AG04450 (cell line): Measurements from ENCODE around the gene C11orf58. TPM values are rescaled to one million over a fixed set of nuclear protein-coding genes. Genes with fewer than 3 reads are reported as not detected.

Source experiments
- CTCF ChIA-PET: fragments of 300-600, 350-600 bp; formaldehyde crosslinking; extraction: SDS; loops from one replicate; lab custom pipeline; 2022; ENCODE audit warnings: antibody characterized with exemption, inconsistent platforms; lab: Charles Lee
- POLR2A ChIA-PET: fragments of 350-600 bp; formaldehyde crosslinking; extraction: SDS; loops from one replicate; lab custom pipeline; 2021; ENCODE audit warnings: antibody characterized with exemption, inconsistent platforms; lab: Yijun Ruan, JAX
- DNase-seq: peaks from one replicate; pipeline ENCODE4 v3.0.0-alpha.2; 2011; ENCODE audit warnings: low read depth, low spot score
- H3K27ac ChIP-seq: one replicate; pipeline ENCODE4 v1.5.1; 2012; ENCODE audit warnings: low read depth, low read length, control low read depth
- H3K27me3 ChIP-seq: one replicate; pipeline ENCODE4 v1.6.0; 2012; ENCODE audit warnings: low read length; ENCODE audit not compliant: control insufficient read depth, insufficient read depth
- H3K4me3 ChIP-seq: 2 replicates; pipeline ENCODE4 v1.5.1; 2011; ENCODE audit warnings: mild to moderate bottlenecking, low read depth, low read length, control low read depth
- H3K9me3 ChIP-seq: 2 replicates; pipeline ENCODE4 v1.5.1; 2012; ENCODE audit warnings: low read length; ENCODE audit not compliant: control insufficient read depth, insufficient read depth
- polyA plus RNA-seq: library from polyadenylated mRNA; depleted of rRNA; stranded (reverse); fragments of >200 nt; gene quantifications from 2 replicates; pipeline ENCODE4 v1.2.3, GENCODE V29; 2011
- TF ChIP-seq, protein P1 (sequence below): IDR thresholded peaks from 2 replicates; pipeline ENCODE4 v1.5.1; 2011; ENCODE audit warnings: low read depth, low read length, control low read depth, inconsistent platforms

C11orf58 gene
- polyA plus RNA-seq, 1 experiment: 215 TPM

DNA sequence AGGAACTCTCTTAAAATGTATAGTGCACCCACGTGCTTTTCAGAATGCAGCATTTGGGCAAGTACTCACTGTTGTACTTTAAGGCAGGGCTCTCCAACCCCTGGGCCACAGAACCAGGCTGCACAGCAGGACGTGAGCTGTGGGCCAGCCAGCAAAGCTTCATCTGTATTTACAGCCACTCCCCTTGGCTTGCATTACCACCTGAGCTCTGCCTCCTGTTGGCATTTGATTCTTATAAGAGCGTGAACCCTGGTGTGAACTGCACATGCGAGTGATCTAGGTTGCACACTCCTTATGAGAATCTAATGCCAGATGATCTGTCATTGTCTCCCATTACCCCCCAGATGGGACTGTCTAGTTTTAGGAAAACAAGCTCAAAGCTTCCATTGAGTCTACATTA lies 3.0 kb downstream of the C11orf58 start:
- Histone ChIP-seq H3K27ac (no peak overlapping the region), H3K27me3 (no peaks in the 10 kb centered on the region), H3K9me3 (no peaks in the 10 kb centered on the region), H3K4me3 (no peak overlapping the region)
- TF ChIP-seq, protein P1, sequence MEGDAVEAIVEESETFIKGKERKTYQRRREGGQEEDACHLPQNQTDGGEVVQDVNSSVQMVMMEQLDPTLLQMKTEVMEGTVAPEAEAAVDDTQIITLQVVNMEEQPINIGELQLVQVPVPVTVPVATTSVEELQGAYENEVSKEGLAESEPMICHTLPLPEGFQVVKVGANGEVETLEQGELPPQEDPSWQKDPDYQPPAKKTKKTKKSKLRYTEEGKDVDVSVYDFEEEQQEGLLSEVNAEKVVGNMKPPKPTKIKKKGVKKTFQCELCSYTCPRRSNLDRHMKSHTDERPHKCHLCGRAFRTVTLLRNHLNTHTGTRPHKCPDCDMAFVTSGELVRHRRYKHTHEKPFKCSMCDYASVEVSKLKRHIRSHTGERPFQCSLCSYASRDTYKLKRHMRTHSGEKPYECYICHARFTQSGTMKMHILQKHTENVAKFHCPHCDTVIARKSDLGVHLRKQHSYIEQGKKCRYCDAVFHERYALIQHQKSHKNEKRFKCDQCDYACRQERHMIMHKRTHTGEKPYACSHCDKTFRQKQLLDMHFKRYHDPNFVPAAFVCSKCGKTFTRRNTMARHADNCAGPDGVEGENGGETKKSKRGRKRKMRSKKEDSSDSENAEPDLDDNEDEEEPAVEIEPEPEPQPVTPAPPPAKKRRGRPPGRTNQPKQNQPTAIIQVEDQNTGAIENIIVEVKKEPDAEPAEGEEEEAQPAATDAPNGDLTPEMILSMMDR: no peak
- no peak for DNase-seq
- CTCF ChIA-PET: interaction anchor here (0.9 to 1.5 kb wide), 2 partner anchors 47 to 128 kb away, joined by 3 read pairs; no protein-coding TSS in a partner anchor
- POLR2A ChIA-PET: interaction anchor here (1.3 kb wide), 1 partner anchor 336 kb away, joined by 3 read pairs; no protein-coding TSS in a partner anchor

DNA sequence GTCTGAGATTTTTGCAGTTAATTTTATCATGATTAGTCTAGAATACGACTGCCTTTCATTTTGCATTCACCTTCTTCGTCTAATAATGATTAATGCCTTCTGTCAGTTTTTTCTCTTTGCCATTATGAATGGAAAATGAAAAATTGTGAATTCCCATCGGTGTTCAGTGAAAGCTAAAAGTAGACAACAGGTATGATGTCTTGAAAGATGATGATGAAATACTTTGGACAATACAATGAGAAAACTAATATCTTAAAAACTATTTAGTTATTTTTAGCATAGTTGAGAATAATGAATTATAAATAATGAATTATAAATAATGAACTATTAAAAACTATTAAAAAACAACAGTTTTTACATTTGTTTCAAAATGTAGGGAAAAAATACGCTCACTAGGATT lies 5.0 kb downstream of the C11orf58 start:
- Histone ChIP-seq H3K27ac (no peak overlapping the region), H3K9me3 (no peaks in the 10 kb centered on the region), H3K27me3 (no peaks in the 10 kb centered on the region), H3K4me3 (no peak overlapping the region)
- TF ChIP-seq, protein P1: no peak
- no peak for DNase-seq
- ChIA-PET CTCF (interaction anchor here (1.3 kb wide), 1 partner anchor 45 kb away, joined by 4 read pairs; no protein-coding TSS in a partner anchor), POLR2A (no interaction called here)

DNA sequence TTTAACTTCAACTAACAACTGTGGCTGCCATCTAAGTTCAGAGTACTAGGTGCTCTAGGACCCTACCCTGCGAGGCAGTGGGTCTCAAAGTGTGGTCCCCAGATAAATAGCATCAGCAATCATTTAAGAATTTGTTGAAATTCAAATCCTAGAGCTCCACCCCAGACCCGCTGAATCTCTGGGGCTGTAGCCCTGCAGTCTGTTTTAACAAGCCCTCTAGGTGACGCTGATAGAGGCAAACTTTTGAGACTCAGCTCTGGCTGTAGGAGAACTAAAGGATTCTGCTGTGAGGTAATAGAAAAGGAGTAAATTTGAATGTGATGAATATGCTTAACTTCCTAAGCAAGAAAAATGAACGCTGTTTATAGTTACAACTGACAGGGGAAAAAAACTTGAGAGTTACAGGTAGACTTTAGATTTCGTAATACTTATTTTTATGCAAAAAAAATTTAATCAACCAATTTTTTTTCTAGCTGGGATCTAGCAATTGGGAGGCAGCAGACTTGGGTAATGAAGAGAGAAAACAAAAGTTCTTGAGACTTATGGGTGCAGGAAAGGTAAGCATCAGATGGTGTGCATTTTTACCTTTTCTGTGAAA lies 5.8 kb downstream of the C11orf58 start:
- Histone ChIP-seq H3K27ac (no peak overlapping the region), H3K27me3 (no peaks in the 10 kb centered on the region), H3K4me3 (no peak overlapping the region), H3K9me3 (no peaks in the 10 kb centered on the region)
- POLR2A ChIA-PET: interaction anchor here (0.6 kb wide), 1 partner anchor 139 kb away, joined by 3 read pairs; no protein-coding TSS in a partner anchor
- DNase-seq: no peak
- TF ChIP-seq, protein P1: no peak
- CTCF ChIA-PET: interaction anchor here (1.3 kb wide), 1 partner anchor 44 kb away, joined by 4 read pairs; no protein-coding TSS in a partner anchor

DNA sequence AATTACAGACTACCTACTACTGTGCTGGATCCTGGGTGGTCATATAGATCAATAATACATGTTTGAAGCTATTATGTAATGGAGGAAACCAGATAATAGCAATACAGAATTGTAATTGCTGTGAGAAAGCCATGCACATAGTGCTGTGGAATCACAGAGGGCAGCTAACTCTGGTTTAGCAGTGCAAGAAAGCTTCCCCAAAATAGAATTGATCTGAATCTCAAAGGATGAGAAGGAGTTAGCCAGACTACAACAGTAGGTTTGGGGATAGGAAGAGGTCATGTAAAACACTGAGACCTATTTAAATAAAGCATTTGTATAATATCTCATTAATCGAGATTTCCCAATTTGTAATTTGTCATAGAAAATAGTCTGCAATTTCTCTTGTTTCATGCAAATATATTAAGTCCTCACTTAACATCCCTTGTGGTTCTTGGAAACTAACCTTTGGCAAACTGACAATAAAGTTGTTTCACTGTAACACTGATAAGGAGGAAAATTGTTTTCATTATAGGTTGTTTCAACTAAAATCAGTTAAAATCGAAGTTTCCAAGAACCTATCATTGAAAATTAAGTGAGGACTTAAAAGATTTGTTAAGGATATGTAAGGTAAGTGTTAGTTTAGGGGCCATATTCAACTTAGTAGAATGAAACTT lies 7.6 kb downstream of the C11orf58 start:
- TF ChIP-seq, protein P1: no peak
- ChIA-PET CTCF (interaction anchor here (0.9 to 1.4 kb wide), 2 partner anchors 42 to 1419 kb away, joined by 3 read pairs; no protein-coding TSS in a partner anchor), POLR2A (no interaction called here)
- Histone ChIP-seq H3K9me3 (no peaks in the 10 kb centered on the region), H3K4me3 (no peak overlapping the region), H3K27me3 (no peaks in the 10 kb centered on the region), H3K27ac (no peak overlapping the region)
- no peak for DNase-seq

DNA sequence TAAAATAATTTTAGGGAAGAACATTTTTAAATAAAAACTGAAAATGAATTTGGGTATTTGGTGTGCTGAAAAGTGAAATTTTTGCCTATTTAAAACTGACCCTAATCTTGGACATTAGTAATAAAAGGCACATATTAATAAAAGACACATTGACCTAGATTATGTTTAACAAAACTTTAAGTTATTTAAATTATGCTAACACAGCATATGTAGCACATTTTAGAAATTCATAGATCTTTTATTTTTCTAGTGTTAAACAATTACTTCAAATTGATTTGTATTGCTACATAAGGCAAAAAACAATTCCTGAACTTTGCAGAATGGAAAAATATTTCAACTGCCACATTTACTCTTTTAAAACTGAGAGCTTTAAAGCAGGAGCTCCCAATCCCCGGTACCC lies 10.6 kb downstream of the C11orf58 start:
- no peak for DNase-seq
- H3K9me3 ChIP-seq: no peaks in the 10 kb centered on the region
- no peaks in the 10 kb centered on the region for H3K27me3 ChIP-seq
- TF ChIP-seq, protein P1: no peak
- ChIA-PET CTCF (interaction anchor here (0.9 to 1.1 kb wide), 2 partner anchors 14 to 36 kb away, joined by 3 to 4 read pairs; no protein-coding TSS in a partner anchor), POLR2A (no interaction called here)
- H3K4me3 ChIP-seq: no peak overlapping the region
- H3K27ac ChIP-seq: no peak overlapping the region
